ENCODE data around the gene SDK1. TPM values are rescaled to one million over a fixed set of nuclear protein-coding genes. Genes with fewer than 3 reads are reported as not detected.
"Not testable (repeated sequence)": the region's sequence is repeated elsewhere in the genome, so short reads cannot be mapped to it uniquely, and the experiment has no call there.

The SDK1 gene
- total RNA-seq, 1 donor from 2014 or later: 1.1 TPM

- DNase-seq (ENCODE audit: low read depth, low spot score): no peak
These were observed 960.0 kb downstream of the SDK1 start for GRCh38 chr7:4260867-4261600.

- DNase-seq (ENCODE audit: low read depth, low spot score): no peak
These were observed 960.5 kb downstream of the SDK1 start for GRCh38 chr7:4261601-4261960.

GRCh38 chr7:4264206-4264605 lies 963.2 kb downstream of the SDK1 start:
- not testable (repeated sequence) for DNase-seq (ENCODE audit: low read depth, low spot score)

GRCh38 chr7:4265066-4265465 lies 964.0 kb downstream of the SDK1 start:
- no peak for DNase-seq (ENCODE audit: low read depth, low spot score)

- no peak for DNase-seq (ENCODE audit: low read depth, low spot score)
These were observed 964.6 kb downstream of the SDK1 start for GRCh38 chr7:4265676-4266075.

GRCh38 chr7:4266270-4267040 lies 965.4 kb downstream of the SDK1 start:
- DNase-seq (ENCODE audit: low read depth, low spot score): no peak

GRCh38 chr7:4267341-4268039 lies 966.4 kb downstream of the SDK1 start:
- no peak for DNase-seq (ENCODE audit: low read depth, low spot score)

- no peak for DNase-seq (ENCODE audit: low read depth, low spot score)
These were observed 967.3 kb downstream of the SDK1 start for GRCh38 chr7:4268040-4268965.

GRCh38 chr7:4269086-4269485 lies 968.0 kb downstream of the SDK1 start:
- no peak for DNase-seq (ENCODE audit: low read depth, low spot score)

- DNase-seq (ENCODE audit: low read depth, low spot score): no peak
These were observed 968.7 kb downstream of the SDK1 start for GRCh38 chr7:4269746-4270145.

- DNase-seq (ENCODE audit: low read depth, low spot score): no peak
These were observed 969.2 kb downstream of the SDK1 start for GRCh38 chr7:4270268-4270667.

GRCh38 chr7:4270941-4271715 lies 970.1 kb downstream of the SDK1 start:
- no peak for DNase-seq (ENCODE audit: low read depth, low spot score)

GRCh38 chr7:4271716-4272015 lies 970.6 kb downstream of the SDK1 start:
- DNase-seq (ENCODE audit: low read depth, low spot score): no peak

GRCh38 chr7:4272141-4272540 lies 971.1 kb downstream of the SDK1 start:
- DNase-seq (ENCODE audit: low read depth, low spot score): no peak

GRCh38 chr7:4273566-4274230 lies 972.6 kb downstream of the SDK1 start:
- no peak for DNase-seq (ENCODE audit: low read depth, low spot score)

- DNase-seq (ENCODE audit: low read depth, low spot score): no peak
These were observed 973.2 kb downstream of the SDK1 start for GRCh38 chr7:4274286-4274685.

GRCh38 chr7:4277936-4278335 lies 976.9 kb downstream of the SDK1 start:
- no peak for DNase-seq (ENCODE audit: low read depth, low spot score)

- no peak for DNase-seq (ENCODE audit: low read depth, low spot score)
These were observed 978.2 kb downstream of the SDK1 start for GRCh38 chr7:4279216-4279615.

GRCh38 chr7:4281231-4281993 lies 980.4 kb downstream of the SDK1 start:
- DNase-seq (ENCODE audit: low read depth, low spot score): no peak
